Body of pancreas (tissue), 4 donors: Measurements from ENCODE around the gene HDAC3. TPM values are rescaled to one million over a fixed set of nuclear protein-coding genes. Genes with fewer than 3 reads are reported as not detected.

Experiments
- ATAC-seq: fragments of 150-250 bp; one replicate; pipeline ENCODE4 v1.9.1; 2016
- DNase-seq, 4 donors: peaks; one replicate each; pipeline ENCODE4 v3.0.0-alpha.2; 2019
- H3K27ac ChIP-seq, 4 donors: fragments of 200-600 bp; sonication (generic); 1 replicate in 3 of 4; 2 replicates in 1 of 4; pipeline versions ENCODE4 v1.5.1 to v1.6.1; 2016 to 2019; ENCODE audit warnings: mild to moderate bottlenecking in 1 of 4, mixed read lengths in 1 of 4, moderate library complexity in 1 of 4
- H3K27me3 ChIP-seq, 2 donors: fragments of 200-600 bp; sonication (generic); one replicate each; pipeline ENCODE4 v1.6.0; 2016; ENCODE audit warnings: mild to moderate bottlenecking in 1 of 2
- H3K36me3 ChIP-seq, 2 donors: fragments of 200-600 bp; sonication (generic); replicated peaks in 1 of 2; 2 replicates each; pipeline ENCODE4 v1.5.1; 2016; ENCODE audit warnings: low read depth in 2 of 2; ENCODE audit not compliant: insufficient read depth in 1 of 2
- H3K4me1 ChIP-seq: fragments of 200-600 bp; sonication (generic); one replicate; pipeline ENCODE4 v1.6.0; 2016
- H3K4me3 ChIP-seq, 2 donors: fragments of 200-600 bp; sonication (generic); 1 replicate in 1 of 2; 2 replicates in 1 of 2; pipeline ENCODE4 v1.5.1; 2016 to 2019
- H3K9me3 ChIP-seq, 3 donors: fragments of 200-600 bp; sonication (generic); 1 replicate in 2 of 3; 2 replicates in 1 of 3; pipeline ENCODE4 v1.5.1; 2016
- POLR2A ChIP-seq, 3 donors: fragments of 450-650 bp; IDR thresholded peaks; one replicate each; pipeline ENCODE4 v1.6.1; 2016; ENCODE audit warnings: antibody characterized with exemption in 3 of 3, mild to moderate bottlenecking in 2 of 3
- WGBS, 2 donors: methylation state at CpG; one replicate each; pipeline ENCODE4 v1.1.5; 2017; 5-methylcytosine and 5-hydroxymethylcytosine counted together
- intact Hi-C: fragments of 100-400 bp; cut with DNase I; formaldehyde crosslinking; loops from one replicate; pipeline ENCODE4 v1.15.1; 2023
- total RNA-seq, 2 donors: library from RNA; depleted of rRNA; stranded (reverse); fragments of >200 nt; gene quantifications; one replicate each; pipeline ENCODE4 v1.1.0, GENCODE V29; 2016
- TF ChIP-seq, protein P1 (sequence below), 7 experiments: fragments of 450-650 bp in 4 of 7; fragments of 200-600 bp in 3 of 7; sonication (generic) in 3 of 7; IDR thresholded peaks; one replicate each; pipeline ENCODE4 v1.5.1; 2016 to 2019; ENCODE audit warnings: antibody characterized with exemption in 7 of 7

The HDAC3 gene
- total RNA-seq, 2 donors from 2014 or later = 42.8 to 63.8 TPM

DNA sequence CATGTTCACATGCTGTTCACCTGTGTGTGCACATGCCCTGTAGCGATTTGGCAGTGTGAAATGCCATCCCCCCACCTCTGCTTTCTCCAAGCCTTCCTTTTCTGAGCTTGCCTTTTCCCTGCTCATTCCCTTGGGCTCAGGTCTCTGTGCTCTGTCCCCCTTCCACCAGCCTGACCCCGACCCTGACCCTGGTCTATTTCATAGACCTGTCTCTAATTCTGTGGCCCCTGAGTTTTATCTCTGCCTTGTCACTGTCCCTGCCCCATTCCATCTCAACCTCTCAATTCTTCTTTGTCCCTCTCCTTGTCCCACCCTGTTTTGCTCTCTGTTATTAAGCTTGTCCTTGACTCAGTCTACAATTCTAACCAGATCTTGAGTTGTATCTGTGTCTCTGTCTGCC lies 44.6 kb upstream of the HDAC3 start:
- WGBS, 2 donors = 75 to 81% methylated on average over 2 of the region's 2 CpGs
- no peaks in the 10 kb centered on the region for H3K9me3 ChIP-seq
- ATAC-seq (no peak), DNase-seq (no peak)
- peak overlapping the region in 2 of 4 donors; percentile 37 to 62 for H3K27ac ChIP-seq
- no peaks in the 10 kb centered on the region for H3K36me3 ChIP-seq
- no peaks in the 10 kb centered on the region for H3K27me3 ChIP-seq
- H3K4me1 ChIP-seq = peaks cover 13% of the 10 kb centered on the region
- H3K4me3 ChIP-seq = no peak overlapping the region
- TF ChIP-seq, protein P1, sequence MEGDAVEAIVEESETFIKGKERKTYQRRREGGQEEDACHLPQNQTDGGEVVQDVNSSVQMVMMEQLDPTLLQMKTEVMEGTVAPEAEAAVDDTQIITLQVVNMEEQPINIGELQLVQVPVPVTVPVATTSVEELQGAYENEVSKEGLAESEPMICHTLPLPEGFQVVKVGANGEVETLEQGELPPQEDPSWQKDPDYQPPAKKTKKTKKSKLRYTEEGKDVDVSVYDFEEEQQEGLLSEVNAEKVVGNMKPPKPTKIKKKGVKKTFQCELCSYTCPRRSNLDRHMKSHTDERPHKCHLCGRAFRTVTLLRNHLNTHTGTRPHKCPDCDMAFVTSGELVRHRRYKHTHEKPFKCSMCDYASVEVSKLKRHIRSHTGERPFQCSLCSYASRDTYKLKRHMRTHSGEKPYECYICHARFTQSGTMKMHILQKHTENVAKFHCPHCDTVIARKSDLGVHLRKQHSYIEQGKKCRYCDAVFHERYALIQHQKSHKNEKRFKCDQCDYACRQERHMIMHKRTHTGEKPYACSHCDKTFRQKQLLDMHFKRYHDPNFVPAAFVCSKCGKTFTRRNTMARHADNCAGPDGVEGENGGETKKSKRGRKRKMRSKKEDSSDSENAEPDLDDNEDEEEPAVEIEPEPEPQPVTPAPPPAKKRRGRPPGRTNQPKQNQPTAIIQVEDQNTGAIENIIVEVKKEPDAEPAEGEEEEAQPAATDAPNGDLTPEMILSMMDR (IDR thresholded peaks at IDR 0.05) = no peak
- TF ChIP-seq POLR2A (IDR thresholded peaks at IDR 0.05) = no peak
- intact Hi-C loops = no loop called here

DNA sequence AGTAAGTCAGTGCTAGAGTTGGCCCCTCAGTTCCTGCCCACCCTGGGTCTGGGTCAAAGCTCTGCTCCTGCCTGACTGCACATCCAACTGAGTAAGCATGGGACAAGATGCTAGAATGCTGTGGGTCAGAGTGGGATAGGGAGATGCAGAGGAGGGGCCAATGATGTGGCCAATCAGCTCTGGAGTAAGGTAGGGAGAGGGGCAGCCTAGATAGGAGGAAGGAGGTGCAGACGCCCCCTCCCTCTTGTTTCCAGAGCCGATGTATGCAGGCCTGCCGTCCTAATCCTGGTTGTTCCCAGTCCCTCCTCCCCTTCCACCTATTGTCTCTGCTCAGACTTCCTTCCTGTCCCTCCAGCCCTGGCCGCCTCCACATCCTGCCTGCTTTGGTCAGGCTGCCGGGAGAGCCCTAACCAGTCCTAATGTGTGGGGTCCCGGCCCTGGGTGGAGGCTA lies 44.1 kb upstream of the HDAC3 start:
- peaks cover 13% of the 10 kb centered on the region for H3K4me1 ChIP-seq
- no peaks in the 10 kb centered on the region for H3K27me3 ChIP-seq
- no peaks in the 10 kb centered on the region for H3K9me3 ChIP-seq
- intact Hi-C loops = no loop called here
- peak overlapping the region in 2 of 4 donors; percentile 37 to 62 for H3K27ac ChIP-seq
- TF ChIP-seq, protein P1 (IDR thresholded peaks at IDR 0.05) = no peak
- TF ChIP-seq POLR2A (IDR thresholded peaks at IDR 0.05) = peak in 1 of 3 donors; percentile 26
- DNase-seq (no peak), ATAC-seq (peak; percentile 15)
- no peak overlapping the region for H3K4me3 ChIP-seq
- H3K36me3 ChIP-seq = no peaks in the 10 kb centered on the region
- 76 to 79% methylated on average over 6 of the region's 6 CpGs for WGBS, 2 donors

GRCh38 chr5:141680178-141680577 lies 43.5 kb upstream of the HDAC3 start:
- 85% methylated on average over 4 to 16 of the region's 16 CpGs for WGBS, 2 donors
- intact Hi-C loops = no loop called here
- Histone ChIP-seq H3K27me3 (no peaks in the 10 kb centered on the region), H3K9me3 (no peaks in the 10 kb centered on the region), H3K27ac (no peak overlapping the region), H3K4me1 (peaks cover 13% of the 10 kb centered on the region), H3K36me3 (no peaks in the 10 kb centered on the region), H3K4me3 (no peak overlapping the region)
- DNase-seq = no peak
- TF ChIP-seq, protein P1 (IDR thresholded peaks at IDR 0.05) = no peak
- TF ChIP-seq POLR2A (IDR thresholded peaks at IDR 0.05) = no peak
- no peak for ATAC-seq

GRCh38 chr5:141677415-141677814 lies 40.8 kb upstream of the HDAC3 start:
- ATAC-seq = no peak
- intact Hi-C loops = no loop called here

DNA sequence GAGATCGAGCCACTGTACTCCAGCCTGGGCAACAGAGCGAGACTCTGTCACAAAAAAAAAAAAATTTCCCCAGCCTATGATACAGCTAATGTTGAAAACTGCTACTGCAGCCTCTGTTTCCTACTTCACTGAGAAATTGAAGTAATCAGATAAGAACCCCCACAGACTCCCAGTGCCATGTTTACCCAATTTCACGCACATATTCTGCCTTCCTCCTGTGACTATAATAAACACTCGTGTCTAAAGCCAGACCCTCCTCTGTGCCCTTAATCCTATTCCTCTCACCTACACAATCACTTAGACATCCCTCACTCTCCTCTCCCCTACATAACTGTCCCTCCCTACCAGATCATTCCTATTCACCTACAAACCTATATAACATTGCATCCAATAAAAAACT lies 39.0 kb upstream of the HDAC3 start:
- ATAC-seq (no peak), DNase-seq (no peak)
- Histone ChIP-seq H3K9me3 (no peaks in the 10 kb centered on the region), H3K27ac (no peak overlapping the region), H3K36me3 (no peaks in the 10 kb centered on the region), H3K27me3 (no peaks in the 10 kb centered on the region), H3K4me1 (no peaks in the 10 kb centered on the region), H3K4me3 (no peak overlapping the region)
- 68 to 72% methylated on average over 4 of the region's 4 CpGs for WGBS, 2 donors
- intact Hi-C loops = no loop called here
- TF ChIP-seq, protein P1 (IDR thresholded peaks at IDR 0.05) = no peak
- no peak for TF ChIP-seq POLR2A (IDR thresholded peaks at IDR 0.05)

More at GRCh38 chr5:141677415-141677814, 40.8 kb upstream of the HDAC3 start:
- no peaks in the 10 kb centered on the region for H3K36me3 ChIP-seq
- H3K27me3 ChIP-seq = no peaks in the 10 kb centered on the region
- DNase-seq = no peak
- H3K9me3 ChIP-seq = no peaks in the 10 kb centered on the region
- TF ChIP-seq, protein P1 (IDR thresholded peaks at IDR 0.05) = no peak
- no peak for TF ChIP-seq POLR2A (IDR thresholded peaks at IDR 0.05)
- H3K4me3 ChIP-seq = no peak overlapping the region
- H3K4me1 ChIP-seq = peaks cover 10% of the 10 kb centered on the region
- H3K27ac ChIP-seq = no peak overlapping the region
